ENCODE measurements around the gene PLPP1. TPM values are rescaled to one million over a fixed set of nuclear protein-coding genes. Genes with fewer than 3 reads are reported as not detected.

Gene PLPP1
- total RNA-seq, 1 donor from 2014 or later, result 73.7 TPM

- Mint-ChIP-seq H3K27ac (ENCODE audit: unreplicated experiment) (no peak overlapping the region), H3K9me3 (ENCODE audit: low read depth) (peaks cover 8% of the 10 kb centered on the region), H3K4me3 (ENCODE audit: unreplicated experiment) (no peak overlapping the region), H3K27me3 (ENCODE audit: low read depth) (no peaks in the 10 kb centered on the region), H3K36me3 (ENCODE audit: low read depth) (peaks cover 25% of the 10 kb centered on the region), H3K4me1 (ENCODE audit: low read depth) (no peaks in the 10 kb centered on the region)
- DNase-seq (ENCODE audit: low spot score), result no peak
- no peak for TF ChIP-seq CTCF (IDR thresholded peaks at IDR 0.05)
Measured at GRCh38 chr5:55385846-55386245, 148.9 kb downstream of the PLPP1 start.

GRCh38 chr5:55385227-55385626, 149.5 kb downstream of the PLPP1 start:
- H3K4me3 Mint-ChIP-seq (ENCODE audit: unreplicated experiment), result no peak overlapping the region
- no peaks in the 10 kb centered on the region for H3K27me3 Mint-ChIP-seq (ENCODE audit: low read depth)
- peaks cover 8% of the 10 kb centered on the region for H3K9me3 Mint-ChIP-seq (ENCODE audit: low read depth)
- H3K27ac Mint-ChIP-seq (ENCODE audit: unreplicated experiment), result no peak overlapping the region
- no peak for DNase-seq (ENCODE audit: low spot score)
- no peak for TF ChIP-seq CTCF (IDR thresholded peaks at IDR 0.05)
- peaks cover 22% of the 10 kb centered on the region for H3K36me3 Mint-ChIP-seq (ENCODE audit: low read depth)
- peaks cover 4% of the 10 kb centered on the region for H3K4me1 Mint-ChIP-seq (ENCODE audit: low read depth)

- H3K27ac Mint-ChIP-seq (ENCODE audit: unreplicated experiment), result no peak overlapping the region
- peaks cover 8% of the 10 kb centered on the region for H3K9me3 Mint-ChIP-seq (ENCODE audit: low read depth)
- H3K4me1 Mint-ChIP-seq (ENCODE audit: low read depth), result peaks cover 10% of the 10 kb centered on the region
- H3K36me3 Mint-ChIP-seq (ENCODE audit: low read depth), result peaks cover 25% of the 10 kb centered on the region
- TF ChIP-seq CTCF (IDR thresholded peaks at IDR 0.05), result no peak
- H3K27me3 Mint-ChIP-seq (ENCODE audit: low read depth), result no peaks in the 10 kb centered on the region
- no peak for DNase-seq (ENCODE audit: low spot score)
- H3K4me3 Mint-ChIP-seq (ENCODE audit: unreplicated experiment), result no peak overlapping the region
Measured at GRCh38 chr5:55384072-55384471, 150.7 kb downstream of the PLPP1 start.

GRCh38 chr5:55383254-55383653, 151.5 kb downstream of the PLPP1 start:
- DNase-seq (ENCODE audit: low spot score), result no peak
- Mint-ChIP-seq H3K4me1 (ENCODE audit: low read depth) (peaks cover 10% of the 10 kb centered on the region), H3K27ac (ENCODE audit: unreplicated experiment) (no peak overlapping the region), H3K9me3 (ENCODE audit: low read depth) (peaks cover 8% of the 10 kb centered on the region), H3K27me3 (ENCODE audit: low read depth) (no peaks in the 10 kb centered on the region), H3K36me3 (ENCODE audit: low read depth) (peaks cover 26% of the 10 kb centered on the region), H3K4me3 (ENCODE audit: unreplicated experiment) (no peak overlapping the region)
- no peak for TF ChIP-seq CTCF (IDR thresholded peaks at IDR 0.05)

GRCh38 chr5:55377810-55378209, 157.0 kb downstream of the PLPP1 start:
- Mint-ChIP-seq H3K36me3 (ENCODE audit: low read depth) (peaks cover 19% of the 10 kb centered on the region), H3K27ac (ENCODE audit: unreplicated experiment) (no peak overlapping the region), H3K4me3 (ENCODE audit: unreplicated experiment) (no peak overlapping the region), H3K27me3 (ENCODE audit: low read depth) (no peaks in the 10 kb centered on the region), H3K9me3 (ENCODE audit: low read depth) (peaks cover 5% of the 10 kb centered on the region), H3K4me1 (ENCODE audit: low read depth) (peaks cover 10% of the 10 kb centered on the region)
- DNase-seq (ENCODE audit: low spot score), result no peak
- TF ChIP-seq CTCF (IDR thresholded peaks at IDR 0.05), result no peak

Small RNA genes within 50 kb of the gene (microRNA-seq; reads per million reads assigned to microRNA genes)
- gene MIR5687 (ENCODE audit: borderline number of aligned reads), result not detected

Other genes with a start within 250 kb of the PLPP1 start
- gene DHX29, start 227.3 kb downstream of the PLPP1 start, total RNA-seq, result 22.2 to 32.2 TPM (median 23.0 TPM) in 3 replicates
- 44.1 to 63.3 TPM (median 45.3 TPM) in 3 replicates for gene MTREX, start 227.0 kb downstream of the PLPP1 start, total RNA-seq
- gene SLC38A9, start 177.4 kb upstream of the PLPP1 start, total RNA-seq, result 20.7 to 21.5 TPM (median 21.2 TPM) in 3 replicates
- gene DDX4, start 203.1 kb upstream of the PLPP1 start, total RNA-seq, result not detected in 3 replicates